Tongue (tissue), 2 donors: ENCODE data around the gene ZNF471. TPM values are rescaled to one million over a fixed set of nuclear protein-coding genes. Genes with fewer than 3 reads are reported as not detected.

Source experiments
- DNase-seq: peaks from one replicate; pipeline ENCODE4 v3.0.0-alpha.2; 2015
- total RNA-seq: library from RNA; depleted of rRNA; stranded (reverse); fragments of >200 nt; gene quantifications from one replicate; pipeline ENCODE4 v1.2.3, GENCODE V29; 2014

The ZNF471 gene
- total RNA-seq, 1 donor from 2014 or later = 8.6 TPM

DNA sequence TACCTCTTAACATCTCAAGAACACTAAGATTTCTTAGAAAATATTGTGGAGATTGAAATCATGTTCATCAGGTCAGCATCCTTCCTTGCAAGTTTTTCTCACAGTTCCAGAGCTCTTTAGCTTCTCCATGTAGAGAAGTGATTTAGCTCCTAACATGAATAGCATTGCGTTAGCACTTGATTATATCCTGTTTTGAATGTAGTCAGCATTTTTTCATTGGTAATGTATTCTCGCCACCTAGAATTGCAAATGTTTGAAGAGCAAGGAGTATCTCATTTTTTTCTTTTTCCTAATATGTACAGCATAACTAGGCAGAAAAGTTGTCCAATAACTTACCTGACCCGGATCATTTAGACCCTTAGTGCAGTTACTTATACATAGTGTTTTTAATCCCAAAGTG lies 66.3 kb downstream of the ZNF471 start:
- no peak for DNase-seq

DNA sequence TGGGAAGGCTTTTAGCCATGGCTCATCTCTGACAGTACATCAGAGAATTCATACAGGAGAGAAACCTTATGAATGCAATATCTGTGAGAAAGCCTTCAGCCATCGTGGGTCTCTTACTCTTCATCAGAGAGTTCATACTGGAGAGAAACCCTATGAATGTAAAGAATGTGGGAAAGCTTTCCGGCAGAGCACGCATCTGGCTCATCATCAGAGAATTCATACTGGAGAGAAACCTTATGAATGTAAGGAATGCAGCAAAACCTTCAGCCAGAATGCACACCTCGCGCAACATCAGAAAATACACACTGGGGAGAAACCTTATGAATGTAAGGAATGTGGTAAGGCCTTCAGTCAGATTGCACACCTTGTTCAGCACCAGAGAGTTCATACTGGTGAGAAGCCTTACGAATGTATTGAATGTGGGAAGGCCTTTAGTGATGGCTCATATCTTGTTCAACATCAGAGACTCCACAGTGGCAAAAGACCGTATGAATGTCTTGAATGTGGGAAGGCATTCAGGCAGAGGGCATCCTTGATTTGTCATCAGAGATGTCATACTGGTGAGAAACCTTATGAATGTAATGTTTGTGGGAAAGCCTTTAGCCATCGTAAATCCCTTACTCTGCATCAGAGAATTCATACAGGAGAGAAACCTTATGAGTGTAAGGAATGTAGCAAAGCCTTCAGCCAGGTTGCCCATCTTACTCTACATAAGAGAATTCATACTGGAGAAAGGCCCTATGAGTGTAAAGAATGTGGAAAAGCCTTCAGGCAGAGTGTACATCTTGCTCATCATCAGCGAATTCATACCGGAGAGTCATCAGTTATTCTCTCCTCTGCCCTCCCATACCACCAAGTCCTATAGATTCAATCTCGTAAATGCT lies 70.3 kb downstream of the ZNF471 start:
- no peak for DNase-seq

Other genes starting within 250 kb of the ZNF471 start
- gene EDDM13, start 235.1 kb upstream of the ZNF471 start, total RNA-seq = not detected
- gene ZSCAN5A, start 193.0 kb upstream of the ZNF471 start, total RNA-seq = 1.8 TPM
- gene ZNF582, start 114.3 kb upstream of the ZNF471 start, total RNA-seq = 3.4 TPM
- 8.1 TPM for gene ZNF583, start 103.5 kb upstream of the ZNF471 start, total RNA-seq
- 9.6 TPM for gene ZNF667, start 30.5 kb upstream of the ZNF471 start, total RNA-seq
- 19.9 TPM for gene ZFP28, start 31.1 kb downstream of the ZNF471 start, total RNA-seq
- 5.5 TPM for gene ZNF470, start 59.6 kb downstream of the ZNF471 start, total RNA-seq
- 10.5 TPM for gene ZNF71, start 87.4 kb downstream of the ZNF471 start, total RNA-seq
- gene SMIM17, start 135.3 kb downstream of the ZNF471 start, total RNA-seq = 0.31 TPM
- gene ZNF835, start 163.9 kb downstream of the ZNF471 start, total RNA-seq = 5.0 TPM